K562 (cell line): ENCODE measurements around the gene IL17REL. TPM values are rescaled to one million over a fixed set of nuclear protein-coding genes. Genes with fewer than 3 reads are reported as not detected.
A peak's percentile ranks its signal among the peaks of the same experiment; 100 is the strongest.

ENCODE experiments used
- ATAC-seq: fragments of 200-7000 bp; cut with Tn5 transposase; 3 replicates; pipeline ENCODE4 v1.9.1; 2020; ENCODE audit warnings: moderate library complexity
- BruUV-seq: library from RNA; stranded (reverse); fragments of 400-500 nt; replicated peaks from 2 replicates; lab custom pipeline; 2021; lab: Mats Ljungman, UMichigan
- CTCF ChIA-PET: fragments of 300-600 bp; formaldehyde crosslinking; extraction: SDS; loops from one replicate; lab custom pipeline; 2021; ENCODE audit warnings: low intra/inter-chr PET ratio; lab: Yijun Ruan, JAX
- POLR2A ChIA-PET: fragments of 300-600, 350-650 bp; sonication (Branson Sonifier 250); formaldehyde crosslinking; extraction: SDS; loops from one replicate; lab custom pipeline; 2021; ENCODE audit warnings: antibody characterized with exemption, inconsistent platforms; lab: Yijun Ruan, JAX
- DNase-seq, 4 experiments: peaks; one replicate each; pipeline versions ENCODE4 v3.0.0 to v3.0.0-alpha.2; 2011 to 2018; ENCODE audit warnings: low spot score in 3 of 4, mixed read lengths in 3 of 4; ENCODE audit errors: extremely low read depth in 1 of 4
- FAIRE-seq: peaks from 2 replicates; lab custom pipeline; 2011; peaks lifted over from hg19 to GRCh38; lab: Jason Lieb, UNC
- H2AFZ ChIP-seq: 2 replicates; pipeline ENCODE4 v1.6.0; 2011; ENCODE audit warnings: low read depth, low read length, control low read depth, inconsistent platforms
- H3K27ac ChIP-seq: fragments of 200-600 bp; 3 replicates; pipeline ENCODE4 v1.8.0; 2011; ENCODE audit warnings: low read depth, mild to moderate bottlenecking, control low read depth, inconsistent platforms, low read length, moderate library complexity, mixed read lengths; ENCODE audit errors: extremely low read depth
- H3K27me3 ChIP-seq, 2 experiments: fragments of 300-600 bp in 1 of 2; 2 replicates in 1 of 2; 3 replicates in 1 of 2; pipeline versions ENCODE4 v1.6.0 to v1.8.0; 2011; ENCODE audit warnings: inconsistent platforms in 2 of 2, low read length in 2 of 2, mild to moderate bottlenecking in 1 of 2, mixed read lengths in 1 of 2, moderate library complexity in 1 of 2; ENCODE audit not compliant: control insufficient read depth in 2 of 2, insufficient read depth in 2 of 2
- H3K36me3 ChIP-seq: fragments of 300-600 bp; 3 replicates; pipeline ENCODE4 v1.8.0; 2011; ENCODE audit warnings: mild to moderate bottlenecking, low read length, inconsistent platforms; ENCODE audit not compliant: control insufficient read depth, insufficient read depth
- H3K4me1 ChIP-seq, 2 experiments: fragments of 200-600 bp in 1 of 2; replicated peaks in 1 of 2; 2 replicates in 1 of 2; 3 replicates in 1 of 2; pipeline versions ENCODE4 v1.5.1 to v1.8.0; 2011; ENCODE audit warnings: inconsistent platforms in 2 of 2, low read length in 2 of 2, mild to moderate bottlenecking in 1 of 2, mixed read lengths in 1 of 2, moderate library complexity in 1 of 2; ENCODE audit not compliant: control insufficient read depth in 2 of 2, insufficient read depth in 2 of 2
- H3K4me2 ChIP-seq: 2 replicates; pipeline ENCODE4 v1.6.1; 2011; ENCODE audit warnings: low read length, control low read depth, inconsistent platforms, mixed read lengths; ENCODE audit not compliant: insufficient read depth
- H3K4me3 ChIP-seq: fragments of 200-600 bp; sonication (generic), shearing (Covaris generic); 2 replicates; pipeline ENCODE4 v1.5.1; 2016; ENCODE audit warnings: control low read depth, inconsistent platforms
- H3K79me2 ChIP-seq: fragments of 200-600 bp; 3 replicates; pipeline ENCODE4 v1.8.0; 2011; ENCODE audit warnings: low read length, inconsistent platforms; ENCODE audit not compliant: control insufficient read depth, insufficient read depth
- H3K9ac ChIP-seq, 2 experiments: 2 replicates each; pipeline versions ENCODE4 v1.6.0 to v1.6.1; 2011; ENCODE audit warnings: low read depth in 2 of 2, low read length in 2 of 2, control low read depth in 1 of 2, inconsistent platforms in 1 of 2, mild to moderate bottlenecking in 1 of 2, mixed read lengths in 1 of 2; ENCODE audit not compliant: insufficient read depth in 1 of 2
- H3K9me1 ChIP-seq: one replicate; pipeline ENCODE4 v1.6.0; 2011; ENCODE audit warnings: inconsistent platforms, mild to moderate bottlenecking, low read length, moderate library complexity; ENCODE audit not compliant: control insufficient read depth, insufficient read depth
- H3K9me3 ChIP-seq: replicated peaks from 2 replicates; pipeline ENCODE4 v1.5.1; 2011; ENCODE audit warnings: low read depth, low read length, inconsistent platforms; ENCODE audit not compliant: control insufficient read depth, insufficient read depth
- H4K20me1 ChIP-seq: replicated peaks from 2 replicates; pipeline ENCODE4 v1.6.1; 2011; ENCODE audit warnings: low read length, inconsistent platforms, mixed read lengths; ENCODE audit not compliant: control insufficient read depth, insufficient read depth
- DNMT1 ChIP-seq: fragments of 450-650 bp; IDR thresholded peaks from 2 replicates; pipeline ENCODE4 v1.6.1; 2016; ENCODE audit warnings: antibody characterized with exemption, mild to moderate bottlenecking
- MIER1 ChIP-seq: fragments of 450-650 bp; IDR thresholded peaks from 2 replicates; pipeline ENCODE4 v1.6.1; 2016; ENCODE audit warnings: antibody characterized with exemption, mild to moderate bottlenecking, low read depth
- WGBS: fragments of 100-300 bp; shearing (Covaris generic); methylation state at CpG from one replicate; pipeline ENCODE4 v1.1.6; 2016; ENCODE audit warnings: low coverage, mixed read lengths; ENCODE audit not compliant: insufficient coverage; ENCODE audit errors: missing lambda C conversion rate; 5-methylcytosine and 5-hydroxymethylcytosine counted together
- in situ Hi-C: fragments of 300-500 bp; cut with MboI; formaldehyde crosslinking; loops from 4 replicates; pipeline ENCODE4 v1.15.0; 2018; ENCODE audit warnings: inconsistent platforms, mixed read lengths
- intact Hi-C: fragments of 100-400 bp; cut with micrococcal nuclease; formaldehyde crosslinking; loops from 2 replicates; pipeline ENCODE4 v1.14.2; 2022
- polyA plus RNA-seq, 8 experiments: library from polyadenylated mRNA; depleted of rRNA in 4 of 8; stranded (reverse) in 5 of 8; unstranded in 3 of 8; fragments of >200 nt; fragmentation: Nextera tagmentation in 2 of 8; fragmentation: Illumina TruSeq in 1 of 8; extraction: Ambion mirVana in 2 of 8; extraction: Trizol in 1 of 8; gene quantifications; 2 replicates each; pipeline versions ENCODE4 v1.2.1 to v1.2.3, GENCODE V29; 2011 to 2014; ENCODE audit warnings: inconsistent platforms in 1 of 8, missing spikeins in 1 of 8
- total RNA-seq, 7 experiments: library from RNA; depleted of rRNA in 6 of 7; stranded (reverse); fragments of >200 nt in 6 of 7; fragmentation: Illumina TruSeq in 2 of 7; extraction: Trizol in 2 of 7; gene quantifications; 2 replicates each; pipeline versions ENCODE4 v1.2.1 to v1.2.3, GENCODE V29; 2011 to 2021; ENCODE audit warnings: low replicate concordance in 1 of 7
- TF ChIP-seq, protein P1 (sequence below): sonication (generic); formaldehyde crosslinking; IDR thresholded peaks from 2 replicates; pipeline ENCODE4 v1.8.1; 2023; ENCODE audit warnings: mild to moderate bottlenecking, missing genetic modification reagents

The IL17REL gene
- total and polyA plus RNA-seq, 9 of the 15 experiments (the other 6 are each of a cell fraction or from before 2014, with no cell fraction given): 0.05 to 0.42 (median 0.11) TPM; not detected in 4

DNA sequence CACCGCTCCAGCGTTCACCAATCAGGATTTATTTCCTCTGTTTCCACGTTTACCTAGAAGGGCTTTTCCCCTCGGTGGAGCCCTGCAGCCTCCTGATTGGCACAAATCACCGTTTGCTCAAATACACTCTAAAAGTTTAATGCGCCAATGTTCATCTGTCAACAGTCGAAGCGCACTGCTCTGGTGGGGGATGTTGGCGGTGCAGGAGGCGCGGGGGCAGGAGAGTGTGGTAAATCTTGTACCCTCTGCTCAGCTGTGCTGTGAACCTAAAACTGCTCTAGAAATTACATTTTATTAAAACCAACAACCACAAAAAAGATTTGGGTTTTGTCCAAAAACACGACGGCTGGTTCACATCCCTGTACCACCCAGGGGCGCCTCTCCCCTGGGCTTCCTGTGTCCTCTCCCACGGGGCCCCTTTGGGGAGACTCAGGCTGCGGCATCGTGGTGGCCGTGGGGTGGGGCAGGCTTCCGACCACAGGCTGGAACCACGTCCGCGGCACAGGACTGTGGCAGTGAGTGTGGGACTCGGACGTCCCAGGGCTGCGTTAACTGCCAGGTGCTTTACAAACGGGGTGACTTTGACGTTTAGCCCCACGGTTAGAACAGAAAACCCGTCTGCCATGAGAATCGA is 32.0 kb upstream of the IL17REL start:
- Histone ChIP-seq H3K9me1 (no peaks in the 10 kb centered on the region), H3K4me1 (peaks cover 0 to 30% of the 10 kb centered on the region in 2 experiments; a peak in 2 of 5 replicates), H3K27ac (no peak overlapping the region), H2AFZ (no peak overlapping the region), H4K20me1 (0 out of 2 replicates have a peak, but pooled peaks cover 3% of the 10 kb centered on the region), H3K9ac (no peak overlapping the region), H3K4me2 (no peak overlapping the region), H3K9me3 (no peaks in the 10 kb centered on the region), H3K4me3 (no peak overlapping the region), H3K36me3 (no peaks in the 10 kb centered on the region), H3K79me2 (no peaks in the 10 kb centered on the region), H3K27me3 (peaks cover 2 to 61% of the 10 kb centered on the region in 2 experiments; a peak in 3 of 5 replicates)
- ChIA-PET CTCF (no interaction called here), POLR2A (no interaction called here)
- no peak for FAIRE-seq
- DNase-seq: no peak
- WGBS: 30% methylated on average over 15 of the region's 30 CpGs
- in situ Hi-C loops (no loop called here), intact Hi-C loops (no loop called here)
- ATAC-seq: no peak
- BruUV-seq: no TSS peak
- TF ChIP-seq DNMT1: no peak
- no peak for TF ChIP-seq MIER1
- TF ChIP-seq, protein P1, sequence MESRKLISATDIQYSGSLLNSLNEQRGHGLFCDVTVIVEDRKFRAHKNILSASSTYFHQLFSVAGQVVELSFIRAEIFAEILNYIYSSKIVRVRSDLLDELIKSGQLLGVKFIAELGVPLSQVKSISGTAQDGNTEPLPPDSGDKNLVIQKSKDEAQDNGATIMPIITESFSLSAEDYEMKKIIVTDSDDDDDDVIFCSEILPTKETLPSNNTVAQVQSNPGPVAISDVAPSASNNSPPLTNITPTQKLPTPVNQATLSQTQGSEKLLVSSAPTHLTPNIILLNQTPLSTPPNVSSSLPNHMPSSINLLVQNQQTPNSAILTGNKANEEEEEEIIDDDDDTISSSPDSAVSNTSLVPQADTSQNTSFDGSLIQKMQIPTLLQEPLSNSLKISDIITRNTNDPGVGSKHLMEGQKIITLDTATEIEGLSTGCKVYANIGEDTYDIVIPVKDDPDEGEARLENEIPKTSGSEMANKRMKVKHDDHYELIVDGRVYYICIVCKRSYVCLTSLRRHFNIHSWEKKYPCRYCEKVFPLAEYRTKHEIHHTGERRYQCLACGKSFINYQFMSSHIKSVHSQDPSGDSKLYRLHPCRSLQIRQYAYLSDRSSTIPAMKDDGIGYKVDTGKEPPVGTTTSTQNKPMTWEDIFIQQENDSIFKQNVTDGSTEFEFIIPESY (CRISPR knock-in tag): peak; percentile 92
